NB4 (cell line): ENCODE measurements around the gene CRTAC1.
A peak's percentile ranks its signal among the peaks of the same experiment; 100 is the strongest.

Source experiments
- DNase-seq: peaks from one replicate; pipeline ENCODE4 v3.0.0; 2010; ENCODE audit warnings: low read depth
- H3K4me3 ChIP-seq: one replicate; pipeline ENCODE4 v1.5.1; 2011; ENCODE audit warnings: mild to moderate bottlenecking, low read depth, low read length, moderate library complexity
- CTCF ChIP-seq: IDR thresholded peaks from one replicate; pipeline ENCODE4 v1.5.1; 2012; ENCODE audit warnings: low read depth, low read length
- MYC ChIP-seq: IDR thresholded peaks from 2 replicates; pipeline ENCODE4 v1.6.1; 2011; ENCODE audit warnings: low read depth, low read length
- POLR2A ChIP-seq: IDR thresholded peaks from 2 replicates; pipeline ENCODE4 v1.6.1; 2011; ENCODE audit warnings: mild to moderate bottlenecking; ENCODE audit not compliant: insufficient read length; ENCODE audit errors: extremely low read depth
- TF ChIP-seq, protein P1 (sequence below): IDR thresholded peaks from 2 replicates; pipeline ENCODE4 v1.6.1; 2011; ENCODE audit warnings: low read depth, low read length

The CRTAC1 gene

DNA sequence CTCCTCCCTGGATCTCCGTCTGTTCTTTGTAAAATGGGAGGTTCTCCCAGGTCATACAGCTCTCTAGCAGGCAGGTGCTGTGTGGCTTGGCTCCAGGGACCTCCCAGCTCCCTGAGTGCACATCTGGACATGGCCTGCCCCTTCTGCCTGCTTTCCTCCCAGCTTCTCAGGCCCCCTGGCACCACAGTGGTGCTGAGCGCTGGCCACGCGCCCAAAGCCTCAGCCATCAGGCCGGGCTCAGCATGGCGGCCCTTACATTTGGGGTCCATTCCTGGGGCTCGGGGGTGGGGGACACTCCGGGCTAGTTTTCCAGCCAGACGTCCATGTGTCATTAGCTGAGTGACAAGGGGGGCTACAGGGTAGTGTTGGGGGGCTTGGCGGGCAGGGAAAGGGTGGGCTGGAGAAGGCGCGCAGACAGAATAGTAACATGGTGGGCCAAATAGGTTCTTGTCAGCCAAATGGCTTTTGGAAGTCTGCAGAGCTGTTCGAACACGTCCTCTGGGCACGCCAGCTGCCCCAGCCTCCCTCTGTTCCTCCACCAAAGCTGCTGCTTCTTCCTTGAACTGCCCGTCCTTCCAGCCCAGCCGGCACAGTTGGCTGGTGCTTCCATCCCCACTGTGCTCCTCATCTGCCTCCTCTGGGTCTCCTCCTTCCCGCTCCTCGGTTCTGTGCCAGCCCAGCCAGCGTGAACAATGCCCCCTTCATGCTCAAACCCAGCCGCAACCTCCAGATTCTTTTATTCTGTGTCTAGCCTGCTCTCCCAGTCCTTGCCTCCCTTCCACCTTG is 114.9 kb downstream of the CRTAC1 start:
- H3K4me3 ChIP-seq: no peak overlapping the region
- no peak for DNase-seq
- TF ChIP-seq MYC (no peak), POLR2A (no peak), CTCF (no peak)
- TF ChIP-seq, protein P1, sequence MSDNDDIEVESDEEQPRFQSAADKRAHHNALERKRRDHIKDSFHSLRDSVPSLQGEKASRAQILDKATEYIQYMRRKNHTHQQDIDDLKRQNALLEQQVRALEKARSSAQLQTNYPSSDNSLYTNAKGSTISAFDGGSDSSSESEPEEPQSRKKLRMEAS: no peak

- DNase-seq: peak; percentile 69
- H3K4me3 ChIP-seq: no peak overlapping the region
- TF ChIP-seq POLR2A (no peak), CTCF (peak; percentile 89), MYC (no peak)
- TF ChIP-seq, protein P1: no peak
These were observed 115.6 kb downstream of the CRTAC1 start for GRCh38 chr10:97914837-97915211.

- H3K4me3 ChIP-seq: no peak overlapping the region
- no peak for DNase-seq
- TF ChIP-seq, protein P1: no peak
- TF ChIP-seq CTCF (no peak), POLR2A (no peak), MYC (no peak)
These were observed 116.1 kb downstream of the CRTAC1 start for GRCh38 chr10:97914171-97914836.

DNA sequence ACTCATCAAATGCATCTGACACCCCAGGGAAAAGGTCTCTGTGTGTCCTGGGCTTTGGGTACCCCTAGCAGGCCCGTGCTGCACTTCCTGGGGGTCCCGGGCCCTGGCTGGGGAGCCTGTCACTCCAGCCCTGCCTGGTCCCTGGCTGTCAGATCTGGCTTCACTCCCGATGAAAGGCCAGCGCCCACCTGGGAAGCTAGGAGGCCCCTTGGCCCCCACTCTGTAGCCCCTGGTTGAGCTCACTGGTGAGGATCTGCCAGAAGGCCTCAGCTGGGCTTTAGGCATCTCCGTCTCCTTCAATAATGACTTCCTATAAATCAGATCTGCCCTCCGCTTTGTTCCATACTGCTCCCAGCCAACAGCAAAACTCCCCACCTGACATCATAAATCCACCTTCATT is 116.8 kb downstream of the CRTAC1 start:
- no peak overlapping the region for H3K4me3 ChIP-seq
- DNase-seq: no peak
- TF ChIP-seq CTCF (no peak), POLR2A (no peak), MYC (no peak)
- TF ChIP-seq, protein P1: no peak

DNA sequence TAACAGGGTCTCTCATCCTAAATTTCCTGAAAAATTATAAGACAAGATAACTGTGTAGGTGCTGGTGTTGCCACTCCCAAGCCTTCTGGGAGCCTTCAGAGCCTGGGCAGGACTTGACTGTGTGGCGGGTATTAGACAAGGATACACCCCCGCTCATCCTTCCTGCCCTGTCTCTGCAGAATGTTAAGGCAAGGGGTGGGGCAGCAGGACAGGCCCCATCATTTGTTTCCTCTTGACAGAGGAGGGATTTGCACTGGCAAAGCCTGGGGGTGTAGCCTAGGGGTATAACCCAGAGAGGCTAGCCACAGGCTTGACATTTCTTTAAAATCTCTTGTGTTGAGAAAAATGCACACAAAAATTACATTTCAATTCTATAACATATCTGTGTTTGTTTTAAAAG is 117.2 kb downstream of the CRTAC1 start:
- DNase-seq: no peak
- TF ChIP-seq, protein P1: no peak
- no peak overlapping the region for H3K4me3 ChIP-seq

DNA sequence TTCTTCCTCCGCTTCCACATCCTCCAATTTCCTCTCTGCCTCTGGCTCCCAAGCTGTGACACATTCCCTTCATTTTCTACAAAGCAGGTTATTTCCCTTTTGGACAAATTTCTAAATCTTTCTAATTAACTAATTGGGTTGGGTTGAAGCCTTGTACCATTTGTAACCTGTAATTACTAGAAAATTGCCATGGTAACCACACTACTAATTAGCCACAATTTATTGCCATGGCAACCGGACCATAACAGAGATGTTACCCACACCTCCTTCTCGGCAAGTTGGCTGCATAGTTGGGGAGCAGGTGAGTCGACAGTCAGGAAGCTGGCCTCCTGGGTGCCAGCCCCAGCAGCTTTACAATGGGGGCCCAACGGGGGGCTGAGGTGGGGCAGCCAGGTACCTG is 119.2 kb downstream of the CRTAC1 start:
- DNase-seq: no peak
- TF ChIP-seq CTCF: no peak
- no peak for TF ChIP-seq POLR2A
- no peak for TF ChIP-seq MYC
- TF ChIP-seq, protein P1: no peak
- no peak overlapping the region for H3K4me3 ChIP-seq
